ENCODE measurements around the gene C14orf132. TPM values are rescaled to one million over a fixed set of nuclear protein-coding genes. Genes with fewer than 3 reads are reported as not detected.
"Not testable (repeated sequence)": the region's sequence is repeated elsewhere in the genome, so short reads cannot be mapped to it uniquely, and the experiment has no call there.

The C14orf132 gene
- total RNA-seq, 4 donors from 2014 or later: 3.0 to 13.5 (median 3.9) TPM

DNA sequence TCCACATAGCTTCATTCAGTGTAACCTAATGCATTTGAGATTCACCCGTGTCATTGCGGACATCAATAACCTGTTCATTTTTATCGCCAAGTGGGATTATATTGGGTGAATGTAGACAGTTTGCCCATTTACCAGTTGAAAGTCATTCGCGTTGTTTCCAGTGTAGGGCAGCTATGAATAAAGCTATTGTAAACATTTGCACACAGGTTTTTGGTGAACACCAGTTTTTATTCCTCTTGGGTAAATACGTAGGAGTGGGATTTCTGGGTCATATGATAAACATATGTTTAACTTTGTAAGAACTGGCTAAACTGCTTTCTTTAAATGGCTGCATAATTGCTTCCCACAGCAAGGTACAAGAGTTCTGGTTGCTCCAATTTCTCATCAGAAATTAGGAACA is 33.6 kb downstream of the C14orf132 start:
- 76 to 87% methylated on average over 6 of the region's 6 CpGs for WGBS, 2 donors
- no peak for DNase-seq
- Histone ChIP-seq H3K4me3 (no peak overlapping the region), H3K27me3 (no peaks in the 10 kb centered on the region), H3K27ac (no peak overlapping the region), H3K4me1 (peaks cover 0 to 5% (median under 1%) of the 10 kb centered on the region in 3 donors), H3K9me3 (no peaks in the 10 kb centered on the region), H3K36me3 (no peaks in the 10 kb centered on the region)
- no peak for TF ChIP-seq POLR2A (IDR thresholded peaks at IDR 0.05)
- TF ChIP-seq, protein P1, sequence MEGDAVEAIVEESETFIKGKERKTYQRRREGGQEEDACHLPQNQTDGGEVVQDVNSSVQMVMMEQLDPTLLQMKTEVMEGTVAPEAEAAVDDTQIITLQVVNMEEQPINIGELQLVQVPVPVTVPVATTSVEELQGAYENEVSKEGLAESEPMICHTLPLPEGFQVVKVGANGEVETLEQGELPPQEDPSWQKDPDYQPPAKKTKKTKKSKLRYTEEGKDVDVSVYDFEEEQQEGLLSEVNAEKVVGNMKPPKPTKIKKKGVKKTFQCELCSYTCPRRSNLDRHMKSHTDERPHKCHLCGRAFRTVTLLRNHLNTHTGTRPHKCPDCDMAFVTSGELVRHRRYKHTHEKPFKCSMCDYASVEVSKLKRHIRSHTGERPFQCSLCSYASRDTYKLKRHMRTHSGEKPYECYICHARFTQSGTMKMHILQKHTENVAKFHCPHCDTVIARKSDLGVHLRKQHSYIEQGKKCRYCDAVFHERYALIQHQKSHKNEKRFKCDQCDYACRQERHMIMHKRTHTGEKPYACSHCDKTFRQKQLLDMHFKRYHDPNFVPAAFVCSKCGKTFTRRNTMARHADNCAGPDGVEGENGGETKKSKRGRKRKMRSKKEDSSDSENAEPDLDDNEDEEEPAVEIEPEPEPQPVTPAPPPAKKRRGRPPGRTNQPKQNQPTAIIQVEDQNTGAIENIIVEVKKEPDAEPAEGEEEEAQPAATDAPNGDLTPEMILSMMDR (IDR thresholded peaks at IDR 0.05): no peak
- intact Hi-C loops (cut with DNase I): no loop called here

DNA sequence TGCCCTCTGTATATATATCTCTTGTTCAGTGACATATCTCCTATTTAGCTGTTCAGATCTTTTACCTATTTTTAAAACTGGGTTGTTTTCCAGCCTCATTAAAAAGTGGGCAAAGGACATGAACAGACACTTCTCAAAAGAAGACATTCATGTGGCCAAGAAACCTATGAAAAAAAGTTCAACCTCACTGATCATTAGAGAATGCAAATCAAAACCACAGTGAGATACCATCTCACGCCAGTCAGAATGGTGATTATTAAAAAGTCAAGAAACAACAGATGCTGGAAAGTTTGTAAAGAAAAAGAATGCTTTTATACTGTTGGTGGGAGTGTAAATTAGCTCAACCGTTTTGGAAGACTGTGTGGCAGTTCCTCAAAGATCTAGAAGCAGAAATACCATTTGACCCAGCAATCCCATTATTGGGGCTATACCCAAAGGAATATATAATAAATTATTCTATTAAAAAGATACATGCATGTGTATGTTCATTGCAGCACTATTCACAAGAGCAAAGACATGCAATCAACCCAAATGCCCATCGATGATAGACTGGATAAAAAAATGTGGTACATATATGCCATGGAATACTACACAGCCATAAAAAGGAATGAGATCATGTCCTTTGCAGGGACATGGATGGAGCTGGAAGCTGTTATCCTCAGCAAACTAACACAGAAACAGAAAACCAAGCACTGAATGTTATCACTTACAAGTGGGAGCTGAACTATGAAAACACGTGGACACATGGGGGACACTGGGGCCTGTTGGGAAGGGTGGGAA is 34.3 kb downstream of the C14orf132 start:
- H3K4me1 ChIP-seq: peaks cover under 1 to 12% (median 6%) of the 10 kb centered on the region in 3 donors
- H3K36me3 ChIP-seq; DNase-seq; H3K4me3 ChIP-seq; H3K27ac ChIP-seq; H3K9me3 ChIP-seq; H3K27me3 ChIP-seq; intact Hi-C loops (cut with DNase I): not testable (repeated sequence)
- 63 to 74% methylated on average over 4 of the region's 4 CpGs for WGBS, 2 donors

DNA sequence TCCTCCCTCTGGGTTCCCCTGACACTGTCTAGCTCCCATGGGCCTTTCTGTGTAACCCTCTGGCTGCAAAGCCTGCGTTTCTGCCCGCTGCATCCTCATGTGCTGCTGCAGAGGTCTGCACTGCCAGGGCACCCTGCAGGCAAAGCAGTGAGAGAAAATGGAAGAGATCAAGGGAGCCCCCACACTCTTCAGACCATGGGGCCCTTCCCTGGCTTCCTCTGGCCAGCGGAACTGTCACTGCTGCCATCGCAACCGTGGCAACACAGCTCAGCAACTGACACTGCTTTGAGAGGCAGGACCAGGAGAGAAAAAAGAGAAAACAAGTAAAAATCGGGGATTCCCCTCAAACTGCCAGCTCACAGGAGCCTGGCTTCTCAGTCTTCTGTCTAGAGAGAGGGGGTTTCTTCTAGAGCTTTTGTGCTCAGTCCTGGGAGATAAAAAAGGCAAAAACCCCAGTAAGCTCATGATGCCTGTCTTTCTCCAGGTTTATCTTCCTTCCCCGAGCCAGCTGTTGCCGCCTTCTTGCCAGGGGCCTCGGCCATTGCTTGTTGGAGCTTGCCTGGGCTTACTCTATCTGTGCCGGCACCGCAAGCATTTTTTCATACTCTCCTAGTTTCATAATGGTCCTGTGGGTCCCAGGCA is 38.9 kb downstream of the C14orf132 start:
- WGBS, 2 donors: 19 to 36% methylated on average over 6 to 8 of the region's 11 CpGs
- peak overlapping the region in 1 of 4 donors; percentile 54 for H3K27ac ChIP-seq
- H3K27me3 ChIP-seq: no peaks in the 10 kb centered on the region
- no peak for DNase-seq
- H3K4me3 ChIP-seq: no peak overlapping the region
- no peak for TF ChIP-seq POLR2A (IDR thresholded peaks at IDR 0.05)
- TF ChIP-seq, protein P1 (IDR thresholded peaks at IDR 0.05): no peak
- intact Hi-C loops (cut with DNase I): no loop called here
- H3K4me1 ChIP-seq: peaks cover 6 to 20% (median 8%) of the 10 kb centered on the region in 3 donors
- no peaks in the 10 kb centered on the region for H3K36me3 ChIP-seq
- no peaks in the 10 kb centered on the region for H3K9me3 ChIP-seq

DNA sequence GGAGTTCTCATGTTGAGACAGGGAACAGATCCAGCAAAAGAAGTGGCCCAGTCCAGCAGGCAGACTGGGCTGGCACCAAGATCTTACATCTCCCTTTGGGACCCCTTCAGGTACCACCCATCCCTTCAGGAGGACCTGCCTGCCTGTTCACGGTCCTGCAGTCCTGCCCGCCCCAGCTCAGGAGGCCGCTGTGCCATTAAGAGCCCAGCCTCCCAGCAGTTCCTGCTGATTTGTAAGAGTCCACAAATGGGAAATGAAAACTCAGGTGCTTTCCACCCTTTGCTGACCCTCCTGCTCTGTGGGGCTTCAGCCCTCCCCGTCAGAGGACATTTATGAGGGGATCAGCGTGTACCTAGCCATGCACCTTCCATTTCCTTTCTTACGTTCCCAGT is 39.5 kb downstream of the C14orf132 start:
- no peak for DNase-seq
- 61 to 81% methylated on average over 2 to 4 of the region's 6 CpGs for WGBS, 2 donors
- Histone ChIP-seq H3K4me1 (peaks cover 6 to 26% (median 8%) of the 10 kb centered on the region in 3 donors), H3K4me3 (no peak overlapping the region), H3K27me3 (no peaks in the 10 kb centered on the region), H3K9me3 (no peaks in the 10 kb centered on the region), H3K36me3 (no peaks in the 10 kb centered on the region), H3K27ac (peak overlapping the region in 1 of 4 donors; percentile 54)
- intact Hi-C loops (cut with DNase I): no loop called here
- TF ChIP-seq POLR2A (IDR thresholded peaks at IDR 0.05): no peak

DNA sequence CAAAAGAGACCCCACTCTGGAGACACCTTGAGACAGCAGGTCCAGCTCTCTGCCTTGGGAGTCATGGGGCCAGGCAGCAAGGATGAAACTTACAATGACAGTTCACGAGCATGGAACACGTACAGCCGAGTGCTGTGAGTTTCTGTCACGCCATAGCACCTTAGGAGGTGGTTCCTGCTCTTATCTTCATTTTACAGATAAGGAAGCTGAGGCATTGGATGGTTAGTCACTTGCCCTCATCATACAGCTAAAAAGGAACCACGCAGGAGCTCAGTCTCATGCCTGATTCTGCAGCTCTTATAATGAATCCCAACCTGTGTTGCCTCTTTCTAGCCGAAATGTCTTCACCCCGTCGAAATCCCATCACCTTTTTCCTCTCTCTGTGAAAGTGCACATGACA is 39.9 kb downstream of the C14orf132 start:
- WGBS, 2 donors: 81 to 86% methylated on average over 8 of the region's 8 CpGs
- Histone ChIP-seq H3K27me3 (no peaks in the 10 kb centered on the region), H3K4me1 (peaks cover 6 to 30% (median 8%) of the 10 kb centered on the region in 3 donors), H3K4me3 (no peak overlapping the region), H3K27ac (no peak overlapping the region), H3K36me3 (no peaks in the 10 kb centered on the region), H3K9me3 (no peaks in the 10 kb centered on the region)
- TF ChIP-seq POLR2A (IDR thresholded peaks at IDR 0.05): no peak
- TF ChIP-seq, protein P1 (IDR thresholded peaks at IDR 0.05): no peak
- intact Hi-C loops (cut with DNase I): no loop called here
- DNase-seq: no peak

DNA sequence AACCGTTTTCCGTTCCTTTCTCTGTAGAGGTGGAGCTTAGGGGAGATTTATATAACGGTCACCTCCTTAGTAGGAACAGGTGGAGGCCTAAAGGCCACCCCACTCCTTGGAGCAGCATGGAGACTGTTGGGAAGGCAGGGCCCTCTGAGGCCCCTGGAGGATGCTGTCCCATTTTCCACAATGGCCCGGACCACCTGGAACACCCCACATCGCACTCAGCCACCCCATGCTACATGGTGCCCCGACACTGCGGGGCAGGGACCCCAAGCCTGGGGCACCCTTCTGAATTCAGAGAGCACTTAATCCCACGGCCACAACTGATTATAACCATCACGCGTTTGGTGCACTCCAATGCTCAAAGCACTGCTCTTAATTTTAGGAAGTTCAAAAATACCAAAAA is 41.4 kb downstream of the C14orf132 start:
- Histone ChIP-seq H3K27ac (no peak overlapping the region), H3K4me3 (no peak overlapping the region), H3K27me3 (no peaks in the 10 kb centered on the region), H3K4me1 (peaks cover 6 to 41% (median 8%) of the 10 kb centered on the region in 3 donors), H3K9me3 (no peaks in the 10 kb centered on the region), H3K36me3 (no peaks in the 10 kb centered on the region)
- no peak for DNase-seq
- no peak for TF ChIP-seq POLR2A (IDR thresholded peaks at IDR 0.05)
- TF ChIP-seq, protein P1 (IDR thresholded peaks at IDR 0.05): no peak
- intact Hi-C loops (cut with DNase I): no loop called here
- WGBS, 2 donors: 89 to 97% methylated on average over 3 to 5 of the region's 10 CpGs

All from esophagus squamous epithelium (tissue), 5 donors.